HCT116 (cell line): Measurements from ENCODE around the gene PEMT. TPM values are rescaled to one million over a fixed set of nuclear protein-coding genes. Genes with fewer than 3 reads are reported as not detected.
"Not testable (repeated sequence)": the region's sequence is repeated elsewhere in the genome, so short reads cannot be mapped to it uniquely, and the experiment has no call there.

Source experiments
- ATAC-seq: fragments of 200-7000 bp; cut with Tn5 transposase; 2 replicates; pipeline ENCODE4 v1.9.1; 2020; ENCODE audit warnings: mild to moderate bottlenecking, moderate library complexity
- BruUV-seq: library from RNA; stranded (reverse); fragments of 400-500 nt; replicated peaks from 2 replicates; lab custom pipeline; 2021; lab: Mats Ljungman, UMichigan
- CTCF ChIA-PET: fragments of 300-600 bp; sonication (Branson Sonifier 250); formaldehyde crosslinking; loops from one replicate; lab custom pipeline; 2021; ENCODE audit warnings: antibody characterized with exemption; lab: Charles Lee
- POLR2A ChIA-PET: fragments of 300-600, 350-600 bp; sonication (Branson Sonifier 250); formaldehyde crosslinking; loops from one replicate; lab custom pipeline; 2021; ENCODE audit warnings: antibody characterized with exemption; lab: Charles Lee
- RAD21 ChIA-PET, 2 experiments: fragments of 300-600 bp; sonication (Branson Sonifier 250); formaldehyde crosslinking; loops; one replicate each; lab custom pipeline; 2023; ENCODE audit warnings: low total read pairs in 2 of 2; ENCODE audit not compliant: uncharacterized antibody in 2 of 2, unreplicated experiment in 2 of 2, low non-redundant PET in 1 of 2; lab: Charles Lee
- DNase-seq: peaks from one replicate; pipeline ENCODE4 v3.0.0-alpha.2; 2010; ENCODE audit warnings: low read depth, low spot score
- H2AFZ ChIP-seq: fragments of 200-600 bp; shearing (Covaris generic), sonication (generic); 2 replicates; pipeline ENCODE4 v1.6.1; 2017; ENCODE audit warnings: low read depth, mixed run types, mixed read lengths, antibody characterized with exemption, low read length; ENCODE audit not compliant: poor library complexity, severe bottlenecking
- H3K27ac ChIP-seq: 2 replicates; pipeline ENCODE4 v1.5.1; 2012; ENCODE audit warnings: low read depth, low read length
- H3K27me3 ChIP-seq: fragments of 200-600 bp; sonication (generic); 2 replicates; pipeline ENCODE4 v1.6.1; 2016; ENCODE audit warnings: mixed run types, low read length, mixed read lengths; ENCODE audit not compliant: insufficient read depth
- H3K36me3 ChIP-seq, 2 experiments: fragments of 200-500 bp in 1 of 2; fragments of 200-600 bp in 1 of 2; sonication (Bioruptor generic) in 1 of 2; sonication (generic) in 1 of 2; 2 replicates each; pipeline versions ENCODE4 v1.5.1 to v1.6.1; 2014 to 2016; ENCODE audit warnings: low read length in 2 of 2, inconsistent platforms in 1 of 2, mixed read lengths in 1 of 2, mixed run types in 1 of 2; ENCODE audit not compliant: insufficient read depth in 2 of 2, control insufficient read depth in 1 of 2
- H3K4me1 ChIP-seq, 2 experiments: fragments of 200-600 bp in 1 of 2; sonication (generic) in 1 of 2; 2 replicates each; pipeline versions ENCODE4 v1.5.1 to v1.6.1; 2012 to 2017; ENCODE audit warnings: low read length in 2 of 2, inconsistent platforms in 1 of 2, mild to moderate bottlenecking in 1 of 2, mixed read lengths in 1 of 2, mixed run types in 1 of 2, moderate library complexity in 1 of 2; ENCODE audit not compliant: insufficient read depth in 2 of 2, control insufficient read depth in 1 of 2
- H3K4me2 ChIP-seq: fragments of 200-600 bp; sonication (generic); 2 replicates; pipeline ENCODE4 v1.6.1; 2017; ENCODE audit warnings: mixed run types, low read length, mixed read lengths
- H3K4me3 ChIP-seq, 2 experiments: fragments of 200-600 bp in 1 of 2; sonication (generic) in 1 of 2; replicated peaks in 1 of 2; 2 replicates each; pipeline ENCODE4 v1.5.1; 2011 to 2016; ENCODE audit warnings: low read length in 2 of 2, control low read depth in 1 of 2, low read depth in 1 of 2, mild to moderate bottlenecking in 1 of 2, mixed read lengths in 1 of 2, mixed run types in 1 of 2
- H3K79me2 ChIP-seq: fragments of 200-600 bp; sonication (generic); 2 replicates; pipeline ENCODE4 v1.6.1; 2017; ENCODE audit warnings: mild to moderate bottlenecking, mixed run types, low read length, moderate library complexity, mixed read lengths; ENCODE audit not compliant: insufficient read depth
- H3K9ac ChIP-seq: fragments of 200-600 bp; sonication (generic); 2 replicates; pipeline ENCODE4 v1.6.1; 2016; ENCODE audit warnings: low read length, mixed read lengths
- H3K9me2 ChIP-seq: fragments of 200-600 bp; sonication (generic), shearing (Covaris generic); 2 replicates; pipeline ENCODE4 v1.6.1; 2017; ENCODE audit warnings: mixed run types, mild to moderate bottlenecking, moderate library complexity; ENCODE audit not compliant: insufficient read depth
- H3K9me3 ChIP-seq, 2 experiments: fragments of 200-500 bp in 1 of 2; fragments of 200-600 bp in 1 of 2; sonication (Bioruptor generic) in 1 of 2; sonication (generic) in 1 of 2; 2 replicates each; pipeline ENCODE4 v1.6.1; 2014 to 2017; ENCODE audit warnings: low read length in 2 of 2, mixed read lengths in 2 of 2, inconsistent platforms in 1 of 2, low read depth in 1 of 2, mild to moderate bottlenecking in 1 of 2, mixed run types in 1 of 2, moderate library complexity in 1 of 2; ENCODE audit not compliant: control insufficient read depth in 1 of 2, insufficient read depth in 1 of 2
- H4K20me1 ChIP-seq: fragments of 200-600 bp; sonication (generic), shearing (Covaris generic); 2 replicates; pipeline ENCODE4 v1.6.1; 2017; ENCODE audit warnings: mixed run types, mild to moderate bottlenecking, moderate library complexity; ENCODE audit not compliant: insufficient read depth
- ATF3 ChIP-seq: IDR thresholded peaks from 2 replicates; pipeline ENCODE4 v1.6.1; 2012
- CEBPB ChIP-seq: IDR thresholded peaks from 2 replicates; pipeline ENCODE4 v1.6.1; 2012; ENCODE audit warnings: low read depth
- CTCF ChIP-seq, 3 experiments: fragments of 200-600 bp in 1 of 3; sonication (generic) in 1 of 3; IDR thresholded peaks in 2 of 3; conservative IDR thresholded peaks in 1 of 3; 2 replicates each; pipeline ENCODE4 v1.5.1; 2012 to 2017; ENCODE audit warnings: low read depth in 2 of 3, low read length in 2 of 3, antibody characterized with exemption in 1 of 3, borderline replicate concordance in 1 of 3, control low read depth in 1 of 3, mild to moderate bottlenecking in 1 of 3, mixed read lengths in 1 of 3, mixed run types in 1 of 3, moderate library complexity in 1 of 3; ENCODE audit not compliant: insufficient read depth in 1 of 3
- EGR1 ChIP-seq: IDR thresholded peaks from 2 replicates; pipeline ENCODE4 v1.6.1; 2012; ENCODE audit warnings: low read depth
- ELF1 ChIP-seq: IDR thresholded peaks from 2 replicates; pipeline ENCODE4 v1.6.1; 2012; ENCODE audit warnings: low read depth, borderline replicate concordance
- EZH2 ChIP-seq: fragments of 200-600 bp; sonication (generic); IDR thresholded peaks from 2 replicates; pipeline ENCODE4 v1.6.1; 2017; ENCODE audit warnings: antibody characterized with exemption, mixed run types
- EZH2phosphoT487 ChIP-seq: fragments of 200-600 bp; IDR thresholded peaks from 2 replicates; pipeline ENCODE4 v1.6.1; 2018; ENCODE audit warnings: antibody characterized with exemption, borderline replicate concordance
- JUND ChIP-seq: IDR thresholded peaks from 2 replicates; pipeline ENCODE4 v1.6.1; 2012
- MAX ChIP-seq: IDR thresholded peaks from 2 replicates; pipeline ENCODE4 v1.6.1; 2012
- POLR2AphosphoS5 ChIP-seq: IDR thresholded peaks from 2 replicates; pipeline ENCODE4 v1.6.1; 2011; ENCODE audit warnings: mild to moderate bottlenecking, low read depth, low read length, moderate library complexity
- SIN3A ChIP-seq: IDR thresholded peaks from 2 replicates; pipeline ENCODE4 v1.6.1; 2012; ENCODE audit warnings: low read depth
- SRF ChIP-seq: IDR thresholded peaks from 2 replicates; pipeline ENCODE4 v1.6.1; 2012; ENCODE audit warnings: low read depth
- YY1 ChIP-seq: IDR thresholded peaks from 2 replicates; pipeline ENCODE4 v1.6.1; 2011; ENCODE audit warnings: low read length, low read depth, moderate library complexity, mild to moderate bottlenecking; ENCODE audit not compliant: insufficient replicate concordance; ENCODE audit errors: extremely low read depth
- ZFX ChIP-seq: fragments of 450-650 bp; IDR thresholded peaks from 2 replicates; pipeline ENCODE4 v1.6.1; 2017
- ZNF274 ChIP-seq: fragments of 200-500 bp; sonication (Bioruptor generic); IDR thresholded peaks from 2 replicates; pipeline ENCODE4 v1.6.1; 2014; ENCODE audit warnings: mild to moderate bottlenecking, low read depth, low read length, inconsistent platforms
- intact Hi-C: fragments of 100-400 bp; cut with micrococcal nuclease; formaldehyde crosslinking; loops from 2 replicates; pipeline ENCODE4 v1.10.0; 2022
- total RNA-seq: library from RNA; stranded (reverse); gene quantifications from one replicate; pipeline ENCODE4 v1.2.1, GENCODE V29; 2021; ENCODE audit not compliant: unreplicated experiment

Gene PEMT
- total RNA-seq, 1 experiment from 2014 or later = 52.1 TPM

GRCh38 chr17:17632690-17633089 is 41.2 kb upstream of the PEMT start:
- RAD21 ChIA-PET, H3K4me2 ChIP-seq, H3K27me3 ChIP-seq, H2AFZ ChIP-seq, BruUV-seq, H4K20me1 ChIP-seq, POLR2A ChIA-PET, H3K9me2 ChIP-seq, H3K36me3 ChIP-seq, H3K4me3 ChIP-seq, H3K27ac ChIP-seq, H3K9me3 ChIP-seq, H3K9ac ChIP-seq, H3K79me2 ChIP-seq, DNase-seq, intact Hi-C loops, H3K4me1 ChIP-seq: not testable (repeated sequence)
- CTCF ChIA-PET = interaction anchor here (0.9 kb wide), 1 partner anchor 9 kb away, joined by 3 read pairs; no protein-coding TSS in a partner anchor
- peak; percentile 42; the same call in 1 of the 2 replicates for ATAC-seq

GRCh38 chr17:17628388-17629008 is 37.0 kb upstream of the PEMT start:
- Histone ChIP-seq H3K27ac (no peak overlapping the region), H3K27me3 (no peaks in the 10 kb centered on the region), H3K9me2 (no peaks in the 10 kb centered on the region), H3K4me2 (no peak overlapping the region), H3K79me2 (no peaks in the 10 kb centered on the region), H3K4me3 (no peak overlapping the region), H3K9ac (no peak overlapping the region), H2AFZ (no peak overlapping the region), H3K9me3 (no peaks in the 10 kb centered on the region), H3K4me1 (peaks cover 1 to 7% of the 10 kb centered on the region in 2 experiments), H3K36me3 (no peaks in the 10 kb centered on the region), H4K20me1 (no peaks in the 10 kb centered on the region)
- DNase-seq (no peak), ATAC-seq (no peak)
- ChIA-PET CTCF (no interaction called here), RAD21 (no interaction called here), POLR2A (no interaction called here)
- no TSS peak for BruUV-seq
- intact Hi-C loops = no loop called here
- TF ChIP-seq EZH2phosphoT487 (no peak), SRF (no peak), ATF3 (no peak), EGR1 (no peak), EZH2 (no peak), JUND (no peak), ZNF274 (no peak), ELF1 (no peak), YY1 (no peak), MAX (no peak), CTCF (IDR thresholded peaks at IDR 0.05 in 2 of 3, conservative IDR thresholded peaks at IDR 0.05 in 1 of 3; ENCODE audit: borderline replicate concordance in 1 of 3, insufficient read depth in 1 of 3, low read depth in 2 of 3, low read length in 2 of 3) (no peak), ZFX (no peak), CEBPB (no peak), POLR2AphosphoS5 (no peak), SIN3A (no peak)
